ENCODE data around the gene TJP3. TPM values are rescaled to one million over a fixed set of nuclear protein-coding genes. Genes with fewer than 3 reads are reported as not detected.

TJP3 gene
- total and polyA plus RNA-seq, 2 experiments from 2014 or later, result 18.2 to 23.9 TPM

DNA sequence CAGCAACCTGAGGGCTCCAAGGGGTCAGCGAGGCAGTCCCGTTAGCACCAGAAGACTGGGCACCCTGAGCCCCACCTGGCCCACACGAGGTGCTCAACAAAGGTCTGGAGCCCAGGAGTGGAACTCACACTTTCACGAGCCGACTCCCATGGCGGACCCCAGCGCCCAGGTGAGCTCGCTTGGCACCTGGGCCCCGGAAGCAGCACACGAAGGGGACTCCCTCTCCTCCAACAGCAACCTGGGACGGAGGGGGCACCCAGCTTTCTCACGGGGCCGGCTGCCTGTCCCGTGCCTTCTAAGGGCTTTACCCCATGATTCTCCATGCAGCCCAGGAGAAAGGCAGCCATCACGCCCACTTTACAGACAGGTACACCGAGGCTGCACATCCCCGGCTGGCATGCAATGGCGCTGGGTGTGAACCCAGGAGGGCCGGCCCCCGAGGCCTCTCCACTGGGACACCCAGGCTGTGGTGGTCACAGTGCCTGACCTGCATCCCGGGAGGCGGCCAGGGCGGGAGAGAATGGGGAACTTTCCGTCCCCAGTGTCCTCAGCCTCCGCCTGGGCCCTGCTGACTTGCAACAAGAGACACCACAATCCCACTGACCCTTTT is 13.0 kb upstream of the TJP3 start:
- DNase-seq (ENCODE audit: low spot score), result no peak
- Histone ChIP-seq H3K4me3 (no peak overlapping the region), H3K79me2 (replicated peaks; ENCODE audit: insufficient read depth) (peaks cover 77% of the 10 kb centered on the region), H3K27ac (ENCODE audit: low read depth) (no peak overlapping the region), H3K4me1 (ENCODE audit: insufficient read depth) (peaks cover 3% of the 10 kb centered on the region; the same call in 1 of the 2 replicates), H3K36me3 (ENCODE audit: insufficient read depth) (no peaks in the 10 kb centered on the region), H3K4me2 (no peak overlapping the region), H2AFZ (no peak overlapping the region), H3K27me3 (ENCODE audit: insufficient read depth) (no peaks in the 10 kb centered on the region), H4K20me1 (replicated peaks; ENCODE audit: insufficient read depth) (peaks cover 3% of the 10 kb centered on the region), H3F3A (replicated peaks; ENCODE audit: low read depth) (0 out of 2 replicates have a peak, but pooled peaks cover 5% of the 10 kb centered on the region), H3K9me2 (ENCODE audit: insufficient read depth) (no peaks in the 10 kb centered on the region)
- Mint-ChIP-seq H3K27ac (no peak overlapping the region), H3K27me3 (ENCODE audit: insufficient read depth, low read depth, poor library complexity) (peaks cover 7% of the 10 kb centered on the region), H3K4me3 (no peak overlapping the region), H3K9me3 (no peaks in the 10 kb centered on the region), H3K4me1 (peaks cover 3% of the 10 kb centered on the region; the same call in 1 of the 3 replicates), H3K36me3 (ENCODE audit: low read depth) (peaks cover 5% of the 10 kb centered on the region; the same call in 1 of the 3 replicates)
- TF ChIP-seq ZNF462 (CRISPR knock-in tag; IDR thresholded peaks at IDR 0.05), result no peak
- no peak for TF ChIP-seq NANOG (IDR thresholded peaks at IDR 0.05; ENCODE audit: borderline replicate concordance)
- TF ChIP-seq POLR2AphosphoS5 (IDR thresholded peaks at IDR 0.05; ENCODE audit: low read depth), result no peak
- no peak for TF ChIP-seq CTCF (conservative IDR thresholded peaks at IDR 0.05; ENCODE audit: low read depth in 2 of 2)
- TF ChIP-seq, protein P1, sequence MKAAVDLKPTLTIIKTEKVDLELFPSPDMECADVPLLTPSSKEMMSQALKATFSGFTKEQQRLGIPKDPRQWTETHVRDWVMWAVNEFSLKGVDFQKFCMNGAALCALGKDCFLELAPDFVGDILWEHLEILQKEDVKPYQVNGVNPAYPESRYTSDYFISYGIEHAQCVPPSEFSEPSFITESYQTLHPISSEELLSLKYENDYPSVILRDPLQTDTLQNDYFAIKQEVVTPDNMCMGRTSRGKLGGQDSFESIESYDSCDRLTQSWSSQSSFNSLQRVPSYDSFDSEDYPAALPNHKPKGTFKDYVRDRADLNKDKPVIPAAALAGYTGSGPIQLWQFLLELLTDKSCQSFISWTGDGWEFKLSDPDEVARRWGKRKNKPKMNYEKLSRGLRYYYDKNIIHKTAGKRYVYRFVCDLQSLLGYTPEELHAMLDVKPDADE (IDR thresholded peaks at IDR 0.05), result no peak
- no peak for ATAC-seq

All from GM23338 (cell line).